GM12891 (cell line): ENCODE measurements around the gene SCIMP.

ENCODE experiments used
- POLR2A ChIP-seq: IDR thresholded peaks from 2 replicates; pipeline ENCODE4 v1.6.1; 2011; ENCODE audit warnings: low read depth, low read length, control low read depth
- POLR2AphosphoS5 ChIP-seq: IDR thresholded peaks from 2 replicates; pipeline ENCODE4 v1.6.1; 2011; ENCODE audit warnings: low read depth, low read length, control low read depth
- TAF1 ChIP-seq: IDR thresholded peaks from 2 replicates; pipeline ENCODE4 v1.6.1; 2011; ENCODE audit warnings: low read depth, low read length, control low read depth

DNA sequence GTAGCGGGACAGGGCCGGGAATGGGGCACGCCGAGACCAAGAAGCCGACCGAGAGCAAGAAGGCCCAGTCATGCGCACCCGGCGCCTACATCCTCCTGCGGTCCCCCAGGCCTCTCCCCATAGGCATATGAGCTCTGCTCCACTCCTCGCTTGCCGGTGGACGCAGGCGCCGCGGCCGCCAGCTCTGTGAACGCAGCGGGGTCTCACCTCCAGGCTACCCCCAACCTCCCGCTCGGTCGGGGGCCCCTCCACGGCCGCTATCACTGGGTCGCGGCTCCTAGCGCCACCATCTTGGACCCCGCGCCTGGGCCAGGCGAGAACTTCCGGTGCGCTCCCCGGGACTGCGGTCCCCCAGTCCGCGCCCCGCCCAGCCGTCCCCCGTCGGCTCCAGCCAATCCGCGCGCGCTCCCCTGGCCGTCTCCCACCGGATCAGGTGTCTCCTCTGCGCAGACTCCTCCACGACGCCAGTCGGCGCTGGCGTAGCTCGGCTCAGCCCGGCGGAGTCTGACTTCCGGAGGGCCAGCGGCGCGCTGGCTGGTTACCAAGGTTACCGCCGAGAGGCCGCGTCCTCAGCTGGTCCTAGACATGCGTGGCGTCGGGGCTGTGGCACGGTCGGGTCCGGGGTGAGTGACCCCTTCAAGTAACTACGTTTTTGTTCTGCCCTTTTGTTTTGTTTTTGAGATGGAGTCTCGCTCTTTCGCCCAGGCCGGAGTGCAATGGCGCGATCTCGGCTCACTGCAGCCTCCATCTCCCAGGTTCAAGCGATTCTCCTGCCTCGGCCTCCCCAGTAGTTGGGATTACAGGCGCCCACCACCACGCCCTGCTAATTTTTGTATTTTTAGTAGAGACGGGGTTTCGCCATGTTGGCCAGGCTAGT, 42.9 kb downstream of the SCIMP start, which contains the start of gene ZNF594:
- TF ChIP-seq POLR2A (peak; percentile 84), TAF1 (peak; percentile 78), POLR2AphosphoS5 (peak; percentile 83)
